GM21515 (cell line): ENCODE results near the gene GPD2.

ENCODE experiments used
- ATAC-seq: cut with Tn5 transposase; IDR thresholded peaks from one replicate; pipeline ENCODE4 v1.9.1; 2021; ENCODE audit not compliant: unreplicated experiment

GPD2 gene

DNA sequence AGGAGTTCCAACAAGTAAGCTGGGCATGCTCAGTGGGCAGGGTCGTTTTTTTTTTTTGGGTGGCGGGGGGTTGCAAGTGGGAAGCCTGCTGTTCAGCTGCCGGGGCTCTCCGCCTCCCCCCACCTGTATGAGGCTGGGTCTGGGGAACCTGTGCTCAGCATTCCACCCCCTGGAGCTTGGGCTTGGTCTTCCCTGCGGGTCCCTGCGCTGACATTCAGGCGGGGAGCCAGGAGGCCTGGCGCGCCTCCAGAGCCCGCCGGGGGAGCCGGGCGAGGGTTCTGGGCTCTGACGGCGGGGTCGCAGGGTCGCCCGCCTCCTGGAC lies 822 bp upstream of the GPD2 start:
- no peak for ATAC-seq

DNA sequence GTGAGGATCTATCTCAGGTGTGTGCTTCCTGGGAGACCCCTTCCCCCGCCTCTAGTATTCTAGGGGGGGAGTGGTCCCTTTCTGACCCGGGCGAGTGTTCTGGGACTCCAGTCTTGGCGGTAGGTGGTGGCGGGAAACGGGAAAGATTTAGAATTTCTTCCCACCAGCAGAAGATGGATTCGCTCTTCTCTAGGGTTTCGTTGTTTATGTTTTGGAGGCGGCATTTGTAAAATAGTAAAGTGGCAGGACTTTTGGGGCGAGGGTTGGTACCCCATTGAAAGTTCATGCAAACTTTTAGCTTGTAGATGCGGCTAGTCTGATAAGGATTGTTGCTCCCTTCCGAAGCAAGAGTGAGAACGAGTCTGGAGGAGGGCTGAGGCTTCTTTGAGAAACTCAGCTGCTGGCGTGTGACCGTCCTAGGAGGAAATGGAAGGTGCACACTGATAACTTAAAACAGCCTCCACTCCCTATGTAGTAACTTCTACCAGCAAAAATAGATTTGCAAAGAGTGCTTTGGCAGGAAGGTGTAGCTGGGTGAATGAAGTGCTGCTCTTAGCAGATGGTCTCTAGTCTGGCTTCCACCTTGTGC lies 412 bp downstream of the GPD2 start:
- peak; percentile 59 for ATAC-seq

- peak; percentile 6 for ATAC-seq
These were observed 1.2 kb downstream of the GPD2 start for GRCh38 chr2:156437272-156437930.

- ATAC-seq = no peak
These were observed 1.8 kb downstream of the GPD2 start for GRCh38 chr2:156437931-156438410.

GRCh38 chr2:156443089-156443488 lies 6.9 kb downstream of the GPD2 start:
- no peak for ATAC-seq

- peak; percentile 71 for ATAC-seq
These were observed 9.4 kb downstream of the GPD2 start for GRCh38 chr2:156445296-156446220.

GRCh38 chr2:156447761-156448160 lies 11.6 kb downstream of the GPD2 start:
- no peak for ATAC-seq

GRCh38 chr2:156448766-156449165 lies 12.6 kb downstream of the GPD2 start:
- ATAC-seq = no peak

GRCh38 chr2:156452971-156453370 lies 16.8 kb downstream of the GPD2 start:
- ATAC-seq = no peak

DNA sequence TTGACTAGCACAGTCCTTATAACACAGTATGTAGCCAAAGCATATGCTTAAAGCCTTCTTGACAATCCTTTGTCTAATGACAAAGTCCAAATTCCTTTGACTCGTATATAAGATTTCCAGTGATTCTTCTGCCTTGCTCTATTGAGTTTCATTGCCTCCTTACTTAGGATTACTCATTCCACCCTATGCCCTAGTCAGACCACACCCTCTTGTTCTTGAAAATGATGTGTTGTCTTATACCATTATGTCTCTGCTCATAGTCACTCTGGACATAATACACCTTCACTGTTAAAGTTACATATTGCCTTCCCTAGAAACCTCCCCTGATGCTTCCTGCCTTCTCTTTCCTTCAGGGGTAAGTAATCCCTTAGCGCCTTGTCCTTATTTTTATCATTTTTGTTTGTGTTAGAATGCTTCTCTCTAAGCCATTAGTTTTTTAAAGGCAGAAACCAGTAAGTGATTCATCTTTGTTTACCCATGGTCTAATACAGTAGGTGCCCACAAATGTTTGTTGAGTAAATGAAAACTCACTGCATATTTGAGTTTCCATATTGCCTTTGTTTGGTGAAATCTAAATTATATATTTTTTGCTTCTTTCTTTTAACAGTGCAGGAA lies 19.3 kb downstream of the GPD2 start:
- ATAC-seq = no peak

GRCh38 chr2:156456616-156457015 lies 20.4 kb downstream of the GPD2 start:
- peak; percentile 64 for ATAC-seq

GRCh38 chr2:156457523-156458517 lies 21.6 kb downstream of the GPD2 start:
- no peak for ATAC-seq

DNA sequence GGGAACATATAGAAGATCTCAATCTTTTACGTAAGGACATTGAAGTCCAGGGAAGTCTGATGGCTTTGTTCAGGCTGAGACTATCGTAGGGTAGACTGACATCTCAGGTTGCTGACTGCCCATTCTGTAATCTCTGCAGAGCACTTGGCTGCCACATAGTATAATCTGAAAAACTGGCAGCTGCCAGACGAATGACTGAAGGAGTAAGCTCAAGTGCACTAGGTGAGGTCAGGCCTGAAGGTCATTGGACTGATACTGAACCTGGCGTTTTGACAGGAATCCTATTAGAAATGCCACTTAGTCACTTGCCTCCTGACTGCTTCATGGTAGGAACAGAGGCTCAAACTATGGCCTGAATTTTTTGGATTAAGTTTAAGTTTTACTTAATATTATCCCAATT lies 23.5 kb downstream of the GPD2 start:
- no peak for ATAC-seq

- no peak for ATAC-seq
These were observed 27.9 kb downstream of the GPD2 start for GRCh38 chr2:156464106-156464505.

DNA sequence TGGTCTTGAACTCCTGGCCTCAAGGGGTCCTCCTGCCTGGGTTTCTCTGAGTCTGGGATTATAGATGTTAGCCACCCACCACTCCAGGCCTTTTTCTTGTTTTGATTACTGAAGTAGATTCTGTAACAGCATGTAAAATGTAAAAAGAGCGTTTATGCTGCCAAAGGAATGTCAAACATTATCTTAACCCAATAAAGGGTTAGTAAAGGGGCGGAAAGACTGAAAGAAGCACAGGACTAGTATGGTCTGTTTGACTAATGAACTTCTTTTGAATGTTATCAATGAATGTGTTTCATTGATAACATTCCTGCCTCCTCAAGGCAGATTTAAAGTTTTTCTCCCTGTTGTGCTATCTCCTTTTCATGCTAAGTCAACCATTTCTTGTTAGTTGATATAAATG lies 29.4 kb downstream of the GPD2 start:
- no peak for ATAC-seq

DNA sequence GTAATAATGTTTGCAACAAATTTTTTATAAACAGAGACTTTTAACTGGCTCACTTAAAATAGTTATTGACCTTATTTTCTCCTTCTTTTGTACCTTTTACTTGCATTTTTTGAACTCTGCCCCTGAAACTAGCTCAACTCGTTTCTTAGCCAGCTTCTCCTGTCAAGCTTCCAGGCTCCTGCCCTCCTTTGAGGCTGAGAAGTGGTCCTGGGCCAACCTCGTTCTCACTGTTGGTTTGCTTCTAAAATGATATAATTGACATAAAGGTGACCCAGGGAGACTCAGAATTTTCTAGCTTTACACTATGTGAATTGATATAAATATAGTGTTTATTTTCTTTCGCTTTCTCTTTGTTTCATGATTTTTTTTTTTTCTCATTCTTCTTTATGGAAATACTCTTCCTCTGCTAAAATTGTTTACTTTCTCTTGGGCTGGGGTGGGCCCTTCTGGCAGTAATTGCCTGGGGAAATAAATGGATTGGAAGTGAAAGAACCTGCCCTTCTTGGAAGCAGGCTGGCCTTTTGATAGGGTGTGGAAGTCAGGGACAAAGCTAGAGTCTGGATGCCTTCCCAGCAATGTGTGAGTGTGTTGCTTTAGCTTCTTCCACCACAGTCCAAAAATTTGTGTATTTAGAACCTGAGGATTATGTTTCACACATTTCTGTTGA lies 30.7 kb downstream of the GPD2 start:
- no peak for ATAC-seq

GRCh38 chr2:156470975-156471583 lies 34.9 kb downstream of the GPD2 start:
- no peak for ATAC-seq

DNA sequence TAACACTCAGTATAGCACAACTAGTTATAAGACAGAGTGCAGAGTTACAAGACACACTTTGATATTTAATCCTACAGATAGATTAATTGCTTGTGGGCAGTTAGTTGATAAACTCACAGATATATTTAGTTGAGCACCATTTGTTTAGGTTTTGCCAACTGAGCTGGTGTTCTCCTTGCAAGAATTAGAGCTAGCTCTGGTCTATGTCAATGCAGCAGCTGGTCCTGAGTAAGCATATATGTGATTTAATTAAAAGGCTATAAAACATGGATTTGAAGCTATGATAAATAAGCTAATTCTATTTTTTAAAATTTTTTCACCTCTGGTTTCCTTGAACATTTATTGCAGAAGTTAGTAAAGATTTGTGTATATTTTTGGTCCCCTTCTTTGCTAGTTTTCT lies 35.6 kb downstream of the GPD2 start:
- ATAC-seq = no peak

DNA sequence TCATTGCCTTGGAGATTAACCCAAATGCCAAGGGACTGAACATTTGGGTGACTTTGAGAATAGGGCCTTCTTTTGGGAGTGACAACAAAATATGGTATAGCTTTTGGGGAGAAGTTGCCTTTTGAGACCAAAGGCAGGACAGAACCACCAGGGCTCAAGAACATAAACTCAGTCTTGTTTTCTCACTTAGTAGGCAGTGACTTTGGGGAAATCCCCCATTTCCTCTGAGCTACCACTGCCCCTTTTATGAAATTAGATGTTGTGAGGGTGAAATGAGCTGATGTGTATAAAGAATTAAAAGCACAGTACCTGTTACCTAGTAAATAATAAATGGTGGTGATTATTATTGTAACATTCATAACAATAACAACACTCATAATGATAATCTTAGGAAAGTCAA lies 36.5 kb downstream of the GPD2 start:
- no peak for ATAC-seq
